Inflammatory macrophage treated with lipopolysaccharide for 1 hour (primary cell): ENCODE data around the gene SLC35C1.
A peak's percentile ranks its signal among the peaks of the same experiment; 100 is the strongest.

Experiments
- DNase-seq, 2 donors: peaks; one replicate each; pipeline ENCODE4 v3.0.0-alpha.2; 2020 to 2022

Gene SLC35C1

GRCh38 chr11:45846974-45847910, 42.3 kb downstream of the SLC35C1 start, which contains the start of gene CRY2:
Gene CRY2, plus strand, starts transcription at chr11:45847475. Its CDS starts 16 bp downstream, at chr11:45847491.
- peak; percentile 99 to 100 for DNase-seq

GRCh38 chr11:45847911-45848316, 43.0 kb downstream of the SLC35C1 start:
- DNase-seq, result peak; percentile 36 to 53

GRCh38 chr11:45848654-45849081, 43.7 kb downstream of the SLC35C1 start:
- DNase-seq, result no peak

- DNase-seq, result no peak
Measured at GRCh38 chr11:45850446-45850845, 45.5 kb downstream of the SLC35C1 start.

GRCh38 chr11:45851228-45851627, 46.3 kb downstream of the SLC35C1 start:
- peak; percentile 7 to 21 for DNase-seq

- DNase-seq, result peak in 1 of 2 donors; percentile 41
Measured at GRCh38 chr11:45852018-45852711, 47.2 kb downstream of the SLC35C1 start.

GRCh38 chr11:45852712-45853101, 47.8 kb downstream of the SLC35C1 start:
- DNase-seq, result peak; percentile 4 to 48

- DNase-seq, result no peak
Measured at GRCh38 chr11:45853332-45854219, 48.6 kb downstream of the SLC35C1 start.

GRCh38 chr11:45855308-45855707, 50.4 kb downstream of the SLC35C1 start:
- DNase-seq, result no peak

GRCh38 chr11:45856044-45856468, 51.1 kb downstream of the SLC35C1 start:
- DNase-seq, result no peak

- DNase-seq, result peak; percentile 43 to 88
Measured at GRCh38 chr11:45857961-45858474, 53.1 kb downstream of the SLC35C1 start.

- no peak for DNase-seq
Measured at GRCh38 chr11:45858751-45859398, 53.9 kb downstream of the SLC35C1 start.

GRCh38 chr11:45859661-45860140, 54.8 kb downstream of the SLC35C1 start:
- DNase-seq, result no peak

GRCh38 chr11:45860348-45860747, 55.4 kb downstream of the SLC35C1 start:
- DNase-seq, result no peak

- no peak for DNase-seq
Measured at GRCh38 chr11:45860764-45861510, 56.0 kb downstream of the SLC35C1 start.
